OCI-LY1 (cell line): ENCODE measurements around the gene EYA2.

Source experiments
- EZH2 ChIP-seq: fragments of 200-600 bp; sonication (generic), shearing (Covaris generic); IDR thresholded peaks from 2 replicates; pipeline ENCODE4 v1.8.0; 2017; ENCODE audit warnings: borderline replicate concordance, mixed run types, mild to moderate bottlenecking, antibody characterized with exemption, low read length, moderate library complexity, mixed read lengths
- TF ChIP-seq, protein P1 (sequence below): fragments of 200-600 bp; sonication (generic), shearing (Covaris generic); IDR thresholded peaks from 2 replicates; pipeline ENCODE4 v1.5.1; 2017; ENCODE audit warnings: mild to moderate bottlenecking, antibody characterized with exemption, low read length, moderate library complexity, mixed read lengths

- TF ChIP-seq, protein P1, sequence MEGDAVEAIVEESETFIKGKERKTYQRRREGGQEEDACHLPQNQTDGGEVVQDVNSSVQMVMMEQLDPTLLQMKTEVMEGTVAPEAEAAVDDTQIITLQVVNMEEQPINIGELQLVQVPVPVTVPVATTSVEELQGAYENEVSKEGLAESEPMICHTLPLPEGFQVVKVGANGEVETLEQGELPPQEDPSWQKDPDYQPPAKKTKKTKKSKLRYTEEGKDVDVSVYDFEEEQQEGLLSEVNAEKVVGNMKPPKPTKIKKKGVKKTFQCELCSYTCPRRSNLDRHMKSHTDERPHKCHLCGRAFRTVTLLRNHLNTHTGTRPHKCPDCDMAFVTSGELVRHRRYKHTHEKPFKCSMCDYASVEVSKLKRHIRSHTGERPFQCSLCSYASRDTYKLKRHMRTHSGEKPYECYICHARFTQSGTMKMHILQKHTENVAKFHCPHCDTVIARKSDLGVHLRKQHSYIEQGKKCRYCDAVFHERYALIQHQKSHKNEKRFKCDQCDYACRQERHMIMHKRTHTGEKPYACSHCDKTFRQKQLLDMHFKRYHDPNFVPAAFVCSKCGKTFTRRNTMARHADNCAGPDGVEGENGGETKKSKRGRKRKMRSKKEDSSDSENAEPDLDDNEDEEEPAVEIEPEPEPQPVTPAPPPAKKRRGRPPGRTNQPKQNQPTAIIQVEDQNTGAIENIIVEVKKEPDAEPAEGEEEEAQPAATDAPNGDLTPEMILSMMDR: no peak
- no peak for TF ChIP-seq EZH2
Observed at GRCh38 chr20:46985250-46985649, 90.6 kb downstream of the EYA2 start.
